Mammary epithelial cell (primary cell): ENCODE data around the gene OLFM3.

ENCODE experiments used
- CTCF ChIP-seq, 2 donors: IDR thresholded peaks in 1 of 2; conservative IDR thresholded peaks in 1 of 2; 2 replicates each; pipeline ENCODE4 v1.5.1; 2011 to 2012; ENCODE audit warnings: inconsistent platforms in 2 of 2, low read length in 2 of 2, mild to moderate bottlenecking in 2 of 2, control low read depth in 1 of 2, low read depth in 1 of 2; ENCODE audit not compliant: insufficient read depth in 1 of 2; ENCODE audit errors: extremely low read depth in 1 of 2
- EZH2 ChIP-seq: IDR thresholded peaks from 2 replicates; pipeline ENCODE4 v1.6.1; 2012; ENCODE audit warnings: low read length, inconsistent platforms, borderline replicate concordance

GRCh38 chr1:101854271-101854670, 142.5 kb downstream of the OLFM3 start:
- TF ChIP-seq CTCF (conservative IDR thresholded peaks at IDR 0.05 in 1 of 2, IDR thresholded peaks at IDR 0.05 in 1 of 2; ENCODE audit: extremely low read depth in 1 of 2, insufficient read depth in 1 of 2, low read depth in 1 of 2, low read length in 2 of 2): no peak
- no peak for TF ChIP-seq EZH2
